K562 (cell line): Measurements from ENCODE around the gene MYADM. TPM values are rescaled to one million over a fixed set of nuclear protein-coding genes. Genes with fewer than 3 reads are reported as not detected.

ENCODE experiments used
- DDX20 ChIP-seq: fragments of 450-650 bp; IDR thresholded peaks from 2 replicates; pipeline ENCODE4 v1.6.1; 2016; ENCODE audit warnings: missing genetic modification characterization, low read depth, mild to moderate bottlenecking, missing compliant biosample characterization, moderate library complexity
- FUS ChIP-seq: fragments of 200-400 bp; formaldehyde crosslinking; optimal IDR thresholded peaks from 2 replicates; pipeline ENCODE3; 2017; ENCODE audit warnings: low read depth, low read length
- GTF2A2 ChIP-seq: IDR thresholded peaks from 2 replicates; pipeline ENCODE4 v1.6.1; 2016; ENCODE audit warnings: mild to moderate bottlenecking, missing genetic modification characterization, missing compliant biosample characterization
- HMBOX1 ChIP-seq: sonication (generic); IDR thresholded peaks from 2 replicates; pipeline ENCODE4 v1.6.1; 2016
- KHSRP ChIP-seq: fragments of 450-650 bp; IDR thresholded peaks from 2 replicates; pipeline ENCODE4 v1.6.1; 2017
- KLF6 ChIP-seq: fragments of 250-450 bp; sonication (Bioruptor Pico); IDR thresholded peaks from 2 replicates; pipeline ENCODE4 v1.4.0; 2020; ENCODE audit warnings: mild to moderate bottlenecking, moderate library complexity, borderline replicate concordance
- MEIS2 ChIP-seq: fragments of 450-650 bp; IDR thresholded peaks from 2 replicates; pipeline ENCODE4 v1.6.1; 2014; ENCODE audit warnings: mild to moderate bottlenecking; ENCODE audit not compliant: partially characterized antibody
- NFYB ChIP-seq: IDR thresholded peaks from 2 replicates; pipeline ENCODE4 v1.6.1; 2011; ENCODE audit warnings: mild to moderate bottlenecking, moderate library complexity; ENCODE audit not compliant: insufficient read length; ENCODE audit errors: extremely low read depth
- POLR2AphosphoS5 ChIP-seq: IDR thresholded peaks from 2 replicates; pipeline ENCODE4 v1.6.1; 2011; ENCODE audit warnings: mild to moderate bottlenecking, low read depth, low read length, moderate library complexity; ENCODE audit not compliant: control insufficient read depth, insufficient read depth
- SMAD4 ChIP-seq: fragments of 250-450 bp; sonication (Bioruptor Pico); conservative IDR thresholded peaks from 2 replicates; pipeline ENCODE4 v1.8.0; 2021; ENCODE audit warnings: inconsistent platforms, mild to moderate bottlenecking, moderate library complexity
- YY1 ChIP-seq, 3 experiments: IDR thresholded peaks; 2 replicates each; pipeline ENCODE4 v1.6.1; 2011; ENCODE audit warnings: low read length in 2 of 3, mild to moderate bottlenecking in 2 of 3, moderate library complexity in 2 of 3, borderline replicate concordance in 1 of 3, control low read depth in 1 of 3, low read depth in 1 of 3; ENCODE audit not compliant: insufficient read depth in 3 of 3, insufficient replicate concordance in 2 of 3, control insufficient read depth in 1 of 3, insufficient read length in 1 of 3; ENCODE audit errors: extremely low read depth in 1 of 3
- ZC3H11A ChIP-seq: IDR thresholded peaks from 2 replicates; pipeline ENCODE4 v1.6.1; 2012; ENCODE audit warnings: low read depth, low read length, improper control_type of control experiment
- ZNF197 ChIP-seq: fragments of 200-800 bp; sonication (Bioruptor generic); IDR thresholded peaks from 2 replicates; pipeline ENCODE4 v1.6.1; 2016; ENCODE audit warnings: low read depth, missing genetic modification characterization, missing compliant biosample characterization
- ZNF384 ChIP-seq: IDR thresholded peaks from 2 replicates; pipeline ENCODE4 v1.6.1; 2012; ENCODE audit warnings: low read depth, low read length, improper control_type of control experiment
- ZNF449 ChIP-seq: fragments of 250-450 bp; sonication (Bioruptor Pico); IDR thresholded peaks from 2 replicates; pipeline ENCODE4 v1.8.0; 2022; ENCODE audit warnings: moderate library complexity, mild to moderate bottlenecking, inconsistent platforms
- ZNF778 ChIP-seq: fragments of 450-650 bp; formaldehyde crosslinking; IDR thresholded peaks from 2 replicates; pipeline ENCODE4 v1.4.0; 2020; ENCODE audit warnings: mild to moderate bottlenecking, moderate library complexity
- polyA plus RNA-seq, 8 experiments: library from polyadenylated mRNA; depleted of rRNA in 4 of 8; stranded (reverse) in 5 of 8; unstranded in 3 of 8; fragments of >200 nt; fragmentation: Nextera tagmentation in 2 of 8; fragmentation: Illumina TruSeq in 1 of 8; extraction: Ambion mirVana in 2 of 8; extraction: Trizol in 1 of 8; gene quantifications; 2 replicates each; pipeline versions ENCODE4 v1.2.1 to v1.2.3, GENCODE V29; 2011 to 2014; ENCODE audit warnings: inconsistent platforms in 1 of 8, missing spikeins in 1 of 8
- total RNA-seq, 7 experiments: library from RNA; depleted of rRNA in 6 of 7; stranded (reverse); fragments of >200 nt in 6 of 7; fragmentation: Illumina TruSeq in 2 of 7; extraction: Trizol in 2 of 7; gene quantifications; 2 replicates each; pipeline versions ENCODE4 v1.2.1 to v1.2.3, GENCODE V29; 2011 to 2021; ENCODE audit warnings: low replicate concordance in 1 of 7
- TF ChIP-seq, protein P1 (sequence below): fragments of 150-350 bp; conservative IDR thresholded peaks from 2 replicates; pipeline ENCODE4 v1.6.1; 2014; ENCODE audit warnings: low read length
- TF ChIP-seq, protein P2 (sequence below): fragments of 250-450 bp; sonication (Bioruptor Pico); IDR thresholded peaks from 2 replicates; pipeline ENCODE4 v1.5.0; 2022; ENCODE audit warnings: mild to moderate bottlenecking

MYADM gene
- total and polyA plus RNA-seq, 9 of the 15 experiments (the other 6 are each of a cell fraction or from before 2014, with no cell fraction given), result 4.5 to 70.3 (median 14.4) TPM

GRCh38 chr19:53867225-53868090, at the start of gene MYADM (continued):
- TF ChIP-seq ZNF384, result no peak
- peak; percentile 68 for TF ChIP-seq SMAD4 (CRISPR knock-in tag)
- TF ChIP-seq ZNF197 (CRISPR knock-in tag), result no peak
- TF ChIP-seq ZNF449 (CRISPR knock-in tag), result no peak
- no peak for TF ChIP-seq NFYB
- TF ChIP-seq ZNF778 (CRISPR knock-in tag), result no peak
- TF ChIP-seq GTF2A2 (tag), result no peak
- TF ChIP-seq HMBOX1, result no peak
- TF ChIP-seq KLF6 (CRISPR knock-in tag), result no peak
- TF ChIP-seq, protein P1, sequence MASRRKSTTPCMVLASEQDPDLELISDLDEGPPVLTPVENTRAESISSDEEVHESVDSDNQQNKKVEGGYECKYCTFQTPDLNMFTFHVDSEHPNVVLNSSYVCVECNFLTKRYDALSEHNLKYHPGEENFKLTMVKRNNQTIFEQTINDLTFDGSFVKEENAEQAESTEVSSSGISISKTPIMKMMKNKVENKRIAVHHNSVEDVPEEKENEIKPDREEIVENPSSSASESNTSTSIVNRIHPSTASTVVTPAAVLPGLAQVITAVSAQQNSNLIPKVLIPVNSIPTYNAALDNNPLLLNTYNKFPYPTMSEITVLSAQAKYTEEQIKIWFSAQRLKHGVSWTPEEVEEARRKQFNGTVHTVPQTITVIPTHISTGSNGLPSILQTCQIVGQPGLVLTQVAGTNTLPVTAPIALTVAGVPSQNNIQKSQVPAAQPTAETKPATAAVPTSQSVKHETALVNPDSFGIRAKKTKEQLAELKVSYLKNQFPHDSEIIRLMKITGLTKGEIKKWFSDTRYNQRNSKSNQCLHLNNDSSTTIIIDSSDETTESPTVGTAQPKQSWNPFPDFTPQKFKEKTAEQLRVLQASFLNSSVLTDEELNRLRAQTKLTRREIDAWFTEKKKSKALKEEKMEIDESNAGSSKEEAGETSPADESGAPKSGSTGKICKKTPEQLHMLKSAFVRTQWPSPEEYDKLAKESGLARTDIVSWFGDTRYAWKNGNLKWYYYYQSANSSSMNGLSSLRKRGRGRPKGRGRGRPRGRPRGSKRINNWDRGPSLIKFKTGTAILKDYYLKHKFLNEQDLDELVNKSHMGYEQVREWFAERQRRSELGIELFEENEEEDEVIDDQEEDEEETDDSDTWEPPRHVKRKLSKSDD, result no peak
- no peak for TF ChIP-seq ZC3H11A
- TF ChIP-seq, protein P2, sequence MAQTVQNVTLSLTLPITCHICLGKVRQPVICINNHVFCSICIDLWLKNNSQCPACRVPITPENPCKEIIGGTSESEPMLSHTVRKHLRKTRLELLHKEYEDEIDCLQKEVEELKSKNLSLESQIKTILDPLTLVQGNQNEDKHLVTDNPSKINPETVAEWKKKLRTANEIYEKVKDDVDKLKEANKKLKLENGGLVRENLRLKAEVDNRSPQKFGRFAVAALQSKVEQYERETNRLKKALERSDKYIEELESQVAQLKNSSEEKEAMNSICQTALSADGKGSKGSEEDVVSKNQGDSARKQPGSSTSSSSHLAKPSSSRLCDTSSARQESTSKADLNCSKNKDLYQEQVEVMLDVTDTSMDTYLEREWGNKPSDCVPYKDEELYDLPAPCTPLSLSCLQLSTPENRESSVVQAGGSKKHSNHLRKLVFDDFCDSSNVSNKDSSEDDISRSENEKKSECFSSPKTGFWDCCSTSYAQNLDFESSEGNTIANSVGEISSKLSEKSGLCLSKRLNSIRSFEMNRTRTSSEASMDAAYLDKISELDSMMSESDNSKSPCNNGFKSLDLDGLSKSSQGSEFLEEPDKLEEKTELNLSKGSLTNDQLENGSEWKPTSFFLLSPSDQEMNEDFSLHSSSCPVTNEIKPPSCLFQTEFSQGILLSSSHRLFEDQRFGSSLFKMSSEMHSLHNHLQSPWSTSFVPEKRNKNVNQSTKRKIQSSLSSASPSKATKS (CRISPR knock-in tag), result no peak
- TF ChIP-seq POLR2AphosphoS5, result peak; percentile 72; the same call in 1 of the 2 replicates
- no peak for TF ChIP-seq KHSRP
- no peak for TF ChIP-seq FUS
- TF ChIP-seq YY1 (IDR thresholded peaks at IDR 0.05; ENCODE audit: borderline replicate concordance in 1 of 3, control insufficient read depth in 1 of 3, extremely low read depth in 1 of 3, insufficient read depth in 3 of 3, insufficient read length in 1 of 3, insufficient replicate concordance in 2 of 3, low read depth in 1 of 3, low read length in 2 of 3), result no peak
- no peak for TF ChIP-seq MEIS2
- TF ChIP-seq DDX20 (tag), result no peak
